Natural killer cell (primary cell): ENCODE data around the gene PRSS33. TPM values are rescaled to one million over a fixed set of nuclear protein-coding genes. Genes with fewer than 3 reads are reported as not detected.

Experiments
- ATAC-seq, 3 donors: fragments of 150-1000 bp in 2 of 3; fragments of 200-7000 bp in 1 of 3; cut with Tn5 transposase; 1 replicate in 1 of 3; 2 replicates in 2 of 3; pipeline ENCODE4 v1.10.0; 2021; ENCODE audit warnings: mild to moderate bottlenecking in 2 of 3, moderate library complexity in 2 of 3
- DNase-seq, 2 donors: peaks; one replicate each; pipeline versions ENCODE4 v3.0.0 to v3.0.0-alpha.2; 2013 to 2021; ENCODE audit warnings: mixed read lengths in 1 of 2
- H3K27ac ChIP-seq: one replicate; pipeline ENCODE4 v1.5.1; 2013; ENCODE audit warnings: mild to moderate bottlenecking, low read length
- H3K27me3 ChIP-seq: one replicate; pipeline ENCODE4 v1.6.1; 2013; ENCODE audit warnings: low read length; ENCODE audit not compliant: control insufficient read depth, insufficient read depth
- H3K36me3 ChIP-seq: one replicate; pipeline ENCODE4 v1.6.1; 2013; ENCODE audit warnings: low read length; ENCODE audit not compliant: control insufficient read depth, insufficient read depth
- H3K4me1 ChIP-seq: one replicate; pipeline ENCODE4 v1.6.1; 2013; ENCODE audit warnings: low read length; ENCODE audit not compliant: control insufficient read depth, insufficient read depth
- H3K4me3 ChIP-seq: one replicate; pipeline ENCODE4 v1.5.1; 2013; ENCODE audit warnings: low read length
- H3K9me3 ChIP-seq: one replicate; pipeline ENCODE4 v1.6.1; 2013; ENCODE audit warnings: low read length; ENCODE audit not compliant: control insufficient read depth, insufficient read depth
- H3K27ac Mint-ChIP-seq, 2 donors: one replicate each; pipeline ENCODE4 v1.8.0; 2022; ENCODE audit warnings: mild to moderate bottlenecking in 2 of 2, mixed read lengths in 2 of 2, moderate library complexity in 1 of 2
- H3K27me3 Mint-ChIP-seq, 2 donors: one replicate each; pipeline ENCODE4 v1.8.0; 2022; ENCODE audit warnings: low read depth in 2 of 2, mixed read lengths in 2 of 2
- H3K36me3 Mint-ChIP-seq: one replicate; pipeline ENCODE4 v1.8.0; 2022; ENCODE audit warnings: mixed read lengths
- H3K4me1 Mint-ChIP-seq, 2 donors: one replicate each; pipeline ENCODE4 v1.8.0; 2022; ENCODE audit warnings: mixed read lengths in 2 of 2
- H3K4me3 Mint-ChIP-seq: one replicate; pipeline ENCODE4 v1.8.0; 2022; ENCODE audit warnings: mild to moderate bottlenecking, moderate library complexity, mixed read lengths
- H3K9me3 Mint-ChIP-seq, 2 donors: one replicate each; pipeline ENCODE4 v1.8.0; 2022; ENCODE audit warnings: mixed read lengths in 2 of 2
- CTCF ChIP-seq: fragments of 200-600 bp; IDR thresholded peaks from one replicate; pipeline ENCODE4 v1.8.0; 2022; ENCODE audit warnings: antibody characterized with exemption
- WGBS: methylation state at CpG from one replicate; pipeline ENCODE4 v1.1.7; 2013; ENCODE audit warnings: missing lambda C conversion rate; ENCODE audit not compliant: insufficient coverage; 5-methylcytosine and 5-hydroxymethylcytosine counted together
- intact Hi-C: fragments of 100-400 bp; cut with micrococcal nuclease; formaldehyde crosslinking; loops from one replicate; pipeline ENCODE4 v1.14.2; 2022
- total RNA-seq, 4 donors: library from RNA; stranded (reverse); fragments of 120-200 nt in 1 of 4; gene quantifications; one replicate each; pipeline versions ENCODE4 v1.2.3 to v1.2.4, GENCODE V29; 2013 to 2022

Gene PRSS33
- total RNA-seq, 3 donors from 2014 or later (not counting 1 experiment from before 2014, with no cell fraction given): 0.20 to 0.63 (median 0.54) TPM

GRCh38 chr16:2810651-2811050, 23.3 kb upstream of the PRSS33 start:
- H3K4me3 Mint-ChIP-seq: no peak overlapping the region
- no peaks in the 10 kb centered on the region for H3K27me3 ChIP-seq
- H3K36me3 Mint-ChIP-seq: no peaks in the 10 kb centered on the region
- TF ChIP-seq CTCF: no peak
- H3K27ac ChIP-seq: no peak overlapping the region
- WGBS: 74% methylated on average over 6 of the region's 6 CpGs
- no peaks in the 10 kb centered on the region for H3K4me1 Mint-ChIP-seq
- H3K27ac Mint-ChIP-seq: no peak overlapping the region
- no peak for ATAC-seq
- peaks cover 0 to 10% of the 10 kb centered on the region in 2 donors for H3K27me3 Mint-ChIP-seq
- intact Hi-C loops: no loop called here
- H3K4me3 ChIP-seq: no peak overlapping the region
- H3K9me3 Mint-ChIP-seq: no peaks in the 10 kb centered on the region
- no peaks in the 10 kb centered on the region for H3K36me3 ChIP-seq
- H3K4me1 ChIP-seq: peaks cover 9% of the 10 kb centered on the region
- no peak for DNase-seq
- H3K9me3 ChIP-seq: no peaks in the 10 kb centered on the region

- Mint-ChIP-seq H3K27me3 (peaks cover 0 to 15% of the 10 kb centered on the region in 2 donors), H3K9me3 (no peaks in the 10 kb centered on the region)
These were observed 21.9 kb upstream of the PRSS33 start for GRCh38 chr16:2809149-2809760.

GRCh38 chr16:2808181-2808580, 20.8 kb upstream of the PRSS33 start:
- DNase-seq (no peak), ATAC-seq (no peak)
- Mint-ChIP-seq H3K9me3 (peaks cover 0 to 3% of the 10 kb centered on the region in 2 donors), H3K36me3 (no peaks in the 10 kb centered on the region), H3K27me3 (peaks cover 0 to 16% of the 10 kb centered on the region in 2 donors), H3K4me3 (no peak overlapping the region), H3K4me1 (no peaks in the 10 kb centered on the region), H3K27ac (no peak overlapping the region)
- H3K27ac ChIP-seq: no peak overlapping the region
- peaks cover 6% of the 10 kb centered on the region for H3K9me3 ChIP-seq
- no peaks in the 10 kb centered on the region for H3K36me3 ChIP-seq
- intact Hi-C loops: no loop called here
- TF ChIP-seq CTCF: no peak
- peaks cover 9% of the 10 kb centered on the region for H3K4me1 ChIP-seq
- WGBS: 91% methylated on average over 6 of the region's 7 CpGs
- H3K27me3 ChIP-seq: no peaks in the 10 kb centered on the region
- no peak overlapping the region for H3K4me3 ChIP-seq

More at GRCh38 chr16:2809149-2809760, 21.9 kb upstream of the PRSS33 start:
- H3K9me3 ChIP-seq: peaks cover 2% of the 10 kb centered on the region
- Mint-ChIP-seq H3K27ac (no peak overlapping the region), H3K4me1 (no peaks in the 10 kb centered on the region), H3K4me3 (no peak overlapping the region), H3K36me3 (no peaks in the 10 kb centered on the region)
- TF ChIP-seq CTCF: no peak
- no peaks in the 10 kb centered on the region for H3K27me3 ChIP-seq
- DNase-seq (no peak), ATAC-seq (no peak)
- H3K4me1 ChIP-seq: peaks cover 9% of the 10 kb centered on the region
- intact Hi-C loops: no loop called here
- H3K4me3 ChIP-seq: no peak overlapping the region
- 100% methylated on average over 1 of the region's 3 CpGs for WGBS
- no peaks in the 10 kb centered on the region for H3K36me3 ChIP-seq
- H3K27ac ChIP-seq: no peak overlapping the region

- Mint-ChIP-seq H3K27ac (no peak overlapping the region), H3K36me3 (no peaks in the 10 kb centered on the region), H3K4me1 (no peaks in the 10 kb centered on the region), H3K27me3 (peaks cover 0 to 17% of the 10 kb centered on the region in 2 donors), H3K9me3 (peaks cover 0 to 3% of the 10 kb centered on the region in 2 donors), H3K4me3 (no peak overlapping the region)
- Histone ChIP-seq H3K27ac (no peak overlapping the region), H3K36me3 (no peaks in the 10 kb centered on the region), H3K27me3 (no peaks in the 10 kb centered on the region), H3K4me1 (no peaks in the 10 kb centered on the region), H3K4me3 (no peak overlapping the region), H3K9me3 (peaks cover 6% of the 10 kb centered on the region)
- no peak for DNase-seq
- intact Hi-C loops: no loop called here
- no peak for TF ChIP-seq CTCF
- 68% methylated on average over 5 of the region's 5 CpGs for WGBS
- ATAC-seq: no peak
These were observed 18.9 kb upstream of the PRSS33 start for GRCh38 chr16:2806286-2806685.
